Liver (tissue), 9 donors: ENCODE measurements around the gene SH2D3A. TPM values are rescaled to one million over a fixed set of nuclear protein-coding genes. Genes with fewer than 3 reads are reported as not detected.

Source experiments
- DNase-seq: peaks from one replicate; pipeline ENCODE4 v3.0.0-alpha.2; 2017; ENCODE audit warnings: low spot score
- H3K27ac ChIP-seq, 2 donors: one replicate each; pipeline ENCODE4 v1.7.0; 2013; ENCODE audit warnings: inconsistent platforms in 2 of 2, low read length in 2 of 2, control low read depth in 1 of 2, low read depth in 1 of 2, mild to moderate bottlenecking in 1 of 2
- H3K27me3 ChIP-seq, 4 donors: one replicate each; pipeline versions ENCODE4 v1.6.1 to v1.7.0; 2013; ENCODE audit warnings: low read length in 3 of 4, inconsistent platforms in 1 of 4, mild to moderate bottlenecking in 1 of 4, moderate library complexity in 1 of 4; ENCODE audit not compliant: control insufficient read depth in 4 of 4, insufficient read depth in 4 of 4
- H3K36me3 ChIP-seq, 4 donors: one replicate each; pipeline versions ENCODE4 v1.6.1 to v1.7.0; 2013; ENCODE audit warnings: low read length in 3 of 4, mild to moderate bottlenecking in 3 of 4, low read depth in 1 of 4, moderate library complexity in 1 of 4; ENCODE audit not compliant: control insufficient read depth in 4 of 4, insufficient read depth in 3 of 4
- H3K4me1 ChIP-seq, 4 donors: one replicate each; pipeline versions ENCODE4 v1.6.1 to v1.7.0; 2013; ENCODE audit warnings: low read length in 3 of 4, mild to moderate bottlenecking in 3 of 4, moderate library complexity in 1 of 4; ENCODE audit not compliant: control insufficient read depth in 4 of 4, insufficient read depth in 4 of 4
- H3K4me3 ChIP-seq, 3 donors: one replicate each; pipeline versions ENCODE4 v1.6.1 to v1.7.0; 2013; ENCODE audit warnings: low read length in 3 of 3, control low read depth in 1 of 3, low read depth in 1 of 3, mild to moderate bottlenecking in 1 of 3
- H3K9ac ChIP-seq, 2 donors: one replicate each; pipeline ENCODE4 v1.7.0; 2013; ENCODE audit warnings: low read length in 2 of 2, mild to moderate bottlenecking in 2 of 2, moderate library complexity in 2 of 2, control low read depth in 1 of 2, low read depth in 1 of 2
- H3K9me3 ChIP-seq, 4 donors: one replicate each; pipeline versions ENCODE4 v1.6.1 to v1.7.0; 2013; ENCODE audit warnings: low read length in 3 of 4; ENCODE audit not compliant: control insufficient read depth in 4 of 4
- ATF3 ChIP-seq: IDR thresholded peaks from 2 replicates; pipeline ENCODE4 v1.6.1; 2016; ENCODE audit warnings: antibody characterized with exemption
- CTCF ChIP-seq: fragments of 150-350 bp; IDR thresholded peaks from 2 replicates; pipeline ENCODE4 v1.5.1; 2017; ENCODE audit warnings: improper control_type of control experiment, low read depth, low read length; ENCODE audit not compliant: missing input control
- EGR1 ChIP-seq, 2 donors: IDR thresholded peaks; 2 replicates each; pipeline ENCODE4 v1.6.1; 2016 to 2018; ENCODE audit warnings: antibody characterized with exemption in 2 of 2, low read depth in 2 of 2
- GABPA ChIP-seq, 2 donors: IDR thresholded peaks in 1 of 2; conservative IDR thresholded peaks in 1 of 2; 2 replicates each; pipeline ENCODE4 v1.6.1; 2016; ENCODE audit warnings: antibody characterized with exemption in 2 of 2, mild to moderate bottlenecking in 1 of 2, moderate library complexity in 1 of 2
- NR2F2 ChIP-seq: IDR thresholded peaks from 2 replicates; pipeline ENCODE4 v1.6.1; 2016; ENCODE audit warnings: antibody characterized with exemption
- RAD21 ChIP-seq, 2 donors: IDR thresholded peaks; 2 replicates each; pipeline ENCODE4 v1.6.1; 2016; ENCODE audit warnings: antibody characterized with exemption in 2 of 2, mild to moderate bottlenecking in 2 of 2
- REST ChIP-seq: IDR thresholded peaks from 2 replicates; pipeline ENCODE4 v1.6.1; 2016; ENCODE audit warnings: antibody characterized with exemption, mild to moderate bottlenecking
- RXRA ChIP-seq, 2 donors: IDR thresholded peaks; 2 replicates each; pipeline ENCODE4 v1.6.1; 2017 to 2018; ENCODE audit warnings: antibody characterized with exemption in 2 of 2, mild to moderate bottlenecking in 1 of 2
- SP1 ChIP-seq: IDR thresholded peaks from 2 replicates; pipeline ENCODE4 v1.6.1; 2018; ENCODE audit warnings: antibody characterized with exemption, mild to moderate bottlenecking
- YY1 ChIP-seq: IDR thresholded peaks from 2 replicates; pipeline ENCODE4 v1.6.1; 2016; ENCODE audit warnings: antibody characterized with exemption, mild to moderate bottlenecking
- WGBS: extraction: QIAGEN DNeasy Blood & Tissue Kit; methylation state at CpG from one replicate; pipeline ENCODE4 v1.1.7; 2013; 5-methylcytosine and 5-hydroxymethylcytosine counted together
- polyA plus RNA-seq, 2 donors: library from polyadenylated mRNA; stranded (reverse) in 1 of 2; unstranded in 1 of 2; fragments of 200-250 nt in 1 of 2; fragments of >200 nt in 1 of 2; fragmentation: Nextera tagmentation in 1 of 2; extraction: Ambion mirVana in 1 of 2; gene quantifications; one replicate each; pipeline versions ENCODE4 v1.2.1 to v1.2.3, GENCODE V29; 2013 to 2015
- total RNA-seq, 2 donors: library from RNA; depleted of rRNA; stranded (reverse); fragments of >200 nt; gene quantifications; one replicate each; pipeline ENCODE4 v1.2.3, GENCODE V29; 2014
- donor health status: healthy.
- donor health status: healthy.
- donor health status: healthy.
- donor health status: healthy.
- donor health status: healthy.

The SH2D3A gene
- total and polyA plus RNA-seq, 4 donors: 0.23 to 1.0 (median 0.77) TPM

- peaks cover 0 to 5% (median 0%) of the 10 kb centered on the region in 4 donors for H3K9me3 ChIP-seq
- no peaks in the 10 kb centered on the region for H3K4me1 ChIP-seq
- 84% methylated on average over 2 of the region's 2 CpGs for WGBS
These were observed 45.4 kb upstream of the SH2D3A start for GRCh38 chr19:6812612-6813011.

GRCh38 chr19:6811906-6812305, 44.7 kb upstream of the SH2D3A start:
- Histone ChIP-seq H3K4me1 (no peaks in the 10 kb centered on the region), H3K9me3 (peaks cover 0 to 5% (median 0%) of the 10 kb centered on the region in 4 donors), H3K27ac (no peak overlapping the region), H3K27me3 (peaks cover 0 to 6% (median 0%) of the 10 kb centered on the region in 4 donors), H3K9ac (no peak overlapping the region), H3K36me3 (peaks cover 0 to 2% (median 0%) of the 10 kb centered on the region in 4 donors), H3K4me3 (no peak overlapping the region)
- no peak for DNase-seq
- 37% methylated on average over 2 of the region's 2 CpGs for WGBS
- no peak for TF ChIP-seq REST
- TF ChIP-seq YY1: peak; percentile 58

More at GRCh38 chr19:6812612-6813011, 45.4 kb upstream of the SH2D3A start:
- Histone ChIP-seq H3K36me3 (peaks cover 0 to 2% (median 0%) of the 10 kb centered on the region in 4 donors), H3K27ac (no peak overlapping the region), H3K4me3 (no peak overlapping the region), H3K27me3 (peaks cover 0 to 6% (median 0%) of the 10 kb centered on the region in 4 donors), H3K9ac (no peak overlapping the region)
- TF ChIP-seq RAD21 (IDR thresholded peaks at IDR 0.05): no peak
- no peak for TF ChIP-seq NR2F2
- TF ChIP-seq GABPA (IDR thresholded peaks at IDR 0.05 in 1 of 2, conservative IDR thresholded peaks at IDR 0.05 in 1 of 2): no peak
- TF ChIP-seq REST: no peak
- no peak for TF ChIP-seq CTCF
- no peak for TF ChIP-seq ATF3
- no peak for TF ChIP-seq EGR1 (IDR thresholded peaks at IDR 0.05; ENCODE audit: low read depth in 2 of 2)
- TF ChIP-seq SP1: no peak
- TF ChIP-seq RXRA (IDR thresholded peaks at IDR 0.05): no peak
- DNase-seq: no peak
